ENCODE measurements around the gene CYP2B6. TPM values are rescaled to one million over a fixed set of nuclear protein-coding genes. Genes with fewer than 3 reads are reported as not detected.
"Not testable (repeated sequence)": the region's sequence is repeated elsewhere in the genome, so short reads cannot be mapped to it uniquely, and the experiment has no call there.

Gene CYP2B6
- total RNA-seq, 1 experiment from 2014 or later: not detected

DNA sequence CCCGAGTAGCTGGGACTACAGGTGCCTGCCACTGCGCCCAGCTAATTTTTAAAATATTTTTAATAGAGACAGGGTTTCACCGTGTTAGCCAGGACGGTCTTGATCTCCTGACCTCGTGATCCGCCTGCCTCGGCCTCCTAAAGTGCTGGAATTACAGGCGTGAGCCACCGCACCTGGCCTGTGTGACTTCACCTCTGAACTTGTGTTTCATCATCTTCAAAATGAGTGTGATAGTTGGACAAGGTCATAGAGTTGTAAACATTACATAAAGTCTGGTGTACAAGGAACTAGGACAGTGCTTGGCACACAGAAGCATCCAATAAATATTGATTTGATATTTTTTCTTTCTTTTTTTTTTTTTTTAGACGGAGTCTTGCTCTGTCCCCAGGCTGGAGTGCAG lies 62.2 kb downstream of the CYP2B6 start:
- not testable (repeated sequence) for H3K79me2 ChIP-seq (ENCODE audit: low read length); H3K4me2 ChIP-seq (ENCODE audit: low read depth, low read length, poor library complexity, severe bottlenecking); H3K4me3 ChIP-seq (ENCODE audit: low read length); H2AFZ ChIP-seq (ENCODE audit: low read length); H4K20me1 ChIP-seq (ENCODE audit: insufficient read depth, low read depth, low read length); H3K27ac ChIP-seq (ENCODE audit: low read length); H3K9me3 ChIP-seq (ENCODE audit: low read length); DNase-seq; H3K36me3 ChIP-seq (ENCODE audit: insufficient read depth, low read length); H3K9me2 ChIP-seq (replicated peaks; ENCODE audit: insufficient read depth, low read length); H3K27me3 ChIP-seq (ENCODE audit: low read length); H3K4me1 ChIP-seq (ENCODE audit: low read length); H3K9ac ChIP-seq (ENCODE audit: low read length)

DNA sequence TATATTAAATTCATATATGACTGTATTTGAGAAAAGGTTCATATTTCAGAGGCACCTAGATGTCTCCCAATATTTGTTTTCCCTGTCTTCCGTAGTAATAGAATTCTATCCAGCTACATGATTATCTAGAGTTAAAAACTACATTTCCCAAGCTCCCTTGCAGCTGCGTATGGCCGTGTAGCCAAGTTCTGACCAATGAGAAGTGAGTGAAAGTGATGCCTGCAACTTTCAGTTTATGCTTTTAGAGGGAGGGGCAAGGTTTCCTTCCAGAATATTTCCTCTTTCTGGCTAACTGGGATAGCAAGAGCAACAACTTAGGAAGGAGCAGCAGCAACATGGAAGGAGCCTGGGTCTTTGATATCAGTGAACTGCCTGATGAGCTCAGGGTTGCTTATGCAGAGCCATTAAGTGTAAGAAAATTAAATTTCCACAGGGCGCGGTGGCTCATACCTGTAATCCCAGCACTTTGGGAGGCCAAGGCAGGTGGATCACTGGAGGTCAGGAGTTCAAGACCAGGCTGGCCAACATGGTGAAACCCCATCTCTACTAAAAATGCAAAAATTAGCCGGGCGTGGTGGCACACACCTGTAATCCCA lies 74.0 kb downstream of the CYP2B6 start:
- Histone ChIP-seq H3K27ac (ENCODE audit: low read length) (no peak overlapping the region), H3K4me2 (ENCODE audit: low read depth, low read length, poor library complexity, severe bottlenecking) (peak overlapping the region; percentile 39), H4K20me1 (ENCODE audit: insufficient read depth, low read depth, low read length) (no peaks in the 10 kb centered on the region), H3K9ac (ENCODE audit: low read length) (no peak overlapping the region), H3K4me3 (ENCODE audit: low read length) (peak overlapping the region; percentile 37; the same call in 1 of the 2 replicates), H3K9me2 (replicated peaks; ENCODE audit: insufficient read depth, low read length) (no peaks in the 10 kb centered on the region), H2AFZ (ENCODE audit: low read length) (no peak overlapping the region; the same call in 1 of the 2 replicates), H3K9me3 (ENCODE audit: low read length) (no peaks in the 10 kb centered on the region), H3K36me3 (ENCODE audit: insufficient read depth, low read length) (no peaks in the 10 kb centered on the region), H3K27me3 (ENCODE audit: low read length) (peaks cover 3% of the 10 kb centered on the region; the same call in 1 of the 2 replicates), H3K4me1 (ENCODE audit: low read length) (no peaks in the 10 kb centered on the region), H3K79me2 (ENCODE audit: low read length) (no peaks in the 10 kb centered on the region)
- peak; percentile 70 for DNase-seq

Other genes with a start within 250 kb of the CYP2B6 start
- 3.1 and 5.8 TPM in 2 replicates for gene ACTMAP, start 240.8 kb upstream of the CYP2B6 start, total RNA-seq (2014; rRNA removed; shearing (Covaris generic); ENCODE audit: low replicate concordance)
- gene SNRPA, start 240.1 kb upstream of the CYP2B6 start, total RNA-seq (2014; rRNA removed; shearing (Covaris generic); ENCODE audit: low replicate concordance): 136 and 173 TPM in 2 replicates
- gene MIA, start 215.8 kb upstream of the CYP2B6 start, total RNA-seq (2014; rRNA removed; shearing (Covaris generic); ENCODE audit: low replicate concordance): 0.40 TPM in 1 of 2 replicates, not detected in the other
- 12.5 and 32.9 TPM in 2 replicates for gene RAB4B, start 213.0 kb upstream of the CYP2B6 start, total RNA-seq (2014; rRNA removed; shearing (Covaris generic); ENCODE audit: low replicate concordance)
- 49.4 and 111 TPM in 2 replicates for gene EGLN2, start 192.1 kb upstream of the CYP2B6 start, total RNA-seq (2014; rRNA removed; shearing (Covaris generic); ENCODE audit: low replicate concordance)
- not detected in 2 replicates for gene CYP2A6, start 140.8 kb upstream of the CYP2B6 start, total RNA-seq (2014; rRNA removed; shearing (Covaris generic); ENCODE audit: low replicate concordance)
- gene CYP2A7, start 109.1 kb upstream of the CYP2B6 start, total RNA-seq (2014; rRNA removed; shearing (Covaris generic); ENCODE audit: low replicate concordance): not detected in 2 replicates
- gene CYP2A13, start 97.2 kb downstream of the CYP2B6 start, total RNA-seq (2014; rRNA removed; shearing (Covaris generic); ENCODE audit: low replicate concordance): not detected in 2 replicates
- not detected in 2 replicates for gene CYP2F1, start 123.2 kb downstream of the CYP2B6 start, total RNA-seq (2014; rRNA removed; shearing (Covaris generic); ENCODE audit: low replicate concordance)
- gene CYP2S1, start 201.9 kb downstream of the CYP2B6 start, total RNA-seq (2014; rRNA removed; shearing (Covaris generic); ENCODE audit: low replicate concordance): not detected in 2 replicates
- not detected in 2 replicates for gene AXL, start 227.9 kb downstream of the CYP2B6 start, total RNA-seq (2014; rRNA removed; shearing (Covaris generic); ENCODE audit: low replicate concordance)

All from Karpas-422 (cell line).